NOMO-1 treated with DMSO at 0.1 percent for 48 hours (cell line): Measurements from ENCODE around the gene E2F4.

Source experiments
- DNase-seq: peaks from one replicate; lab custom pipeline; 2025; ENCODE audit not compliant: unreplicated experiment; lab: John Stamatoyannopoulos, UW

Gene E2F4

GRCh38 chr16:67190448-67191399 lies 1.2 kb upstream of the E2F4 start:
- DNase-seq: no peak

GRCh38 chr16:67191411-67191994 lies 452 bp upstream of the E2F4 start:
- DNase-seq: no peak

- DNase-seq: no peak
Measured at GRCh38 chr16:67192781-67193361, 916 bp downstream of the E2F4 start.

- DNase-seq: no peak
Measured at GRCh38 chr16:67193536-67193935, 1.6 kb downstream of the E2F4 start.

- no peak for DNase-seq
Measured at GRCh38 chr16:67194260-67194659, 2.3 kb downstream of the E2F4 start.

GRCh38 chr16:67195676-67196075 lies 3.7 kb downstream of the E2F4 start:
- no peak for DNase-seq

- DNase-seq: no peak
Measured at GRCh38 chr16:67196881-67197280, 4.9 kb downstream of the E2F4 start.

GRCh38 chr16:67197704-67198103 lies 5.7 kb downstream of the E2F4 start:
- DNase-seq: no peak

GRCh38 chr16:67198238-67198734 lies 6.3 kb downstream of the E2F4 start:
- no peak for DNase-seq

GRCh38 chr16:67199011-67199807 lies 7.3 kb downstream of the E2F4 start, which contains the start of gene ELMO3:
TSS of gene ELMO3 (plus strand) at chr16:67199131. CDS start at chr16:67199327, 196 bp downstream.
- DNase-seq: no peak

- no peak for DNase-seq
Measured at GRCh38 chr16:67199808-67200198, 7.8 kb downstream of the E2F4 start.

GRCh38 chr16:67200491-67200890 lies 8.5 kb downstream of the E2F4 start:
- DNase-seq: no peak

- no peak for DNase-seq
Measured at GRCh38 chr16:67201411-67202345, 9.7 kb downstream of the E2F4 start.

- no peak for DNase-seq
Measured at GRCh38 chr16:67202426-67202825, 10.5 kb downstream of the E2F4 start.

- no peak for DNase-seq
Measured at GRCh38 chr16:67202956-67203493, 11.1 kb downstream of the E2F4 start.

- no peak for DNase-seq
Measured at GRCh38 chr16:67204076-67204475, 12.1 kb downstream of the E2F4 start.

- DNase-seq: no peak
Measured at GRCh38 chr16:67206129-67206837, 14.3 kb downstream of the E2F4 start.

GRCh38 chr16:67206838-67207248 lies 14.9 kb downstream of the E2F4 start:
- DNase-seq: no peak
